ENCODE data around the gene PIP5K1C. TPM values are rescaled to one million over a fixed set of nuclear protein-coding genes. Genes with fewer than 3 reads are reported as not detected.

Gene PIP5K1C
- polyA plus RNA-seq, 2 of the 4 experiments (the other 2 are of a cell fraction): 2.6 to 9.3 TPM

DNA sequence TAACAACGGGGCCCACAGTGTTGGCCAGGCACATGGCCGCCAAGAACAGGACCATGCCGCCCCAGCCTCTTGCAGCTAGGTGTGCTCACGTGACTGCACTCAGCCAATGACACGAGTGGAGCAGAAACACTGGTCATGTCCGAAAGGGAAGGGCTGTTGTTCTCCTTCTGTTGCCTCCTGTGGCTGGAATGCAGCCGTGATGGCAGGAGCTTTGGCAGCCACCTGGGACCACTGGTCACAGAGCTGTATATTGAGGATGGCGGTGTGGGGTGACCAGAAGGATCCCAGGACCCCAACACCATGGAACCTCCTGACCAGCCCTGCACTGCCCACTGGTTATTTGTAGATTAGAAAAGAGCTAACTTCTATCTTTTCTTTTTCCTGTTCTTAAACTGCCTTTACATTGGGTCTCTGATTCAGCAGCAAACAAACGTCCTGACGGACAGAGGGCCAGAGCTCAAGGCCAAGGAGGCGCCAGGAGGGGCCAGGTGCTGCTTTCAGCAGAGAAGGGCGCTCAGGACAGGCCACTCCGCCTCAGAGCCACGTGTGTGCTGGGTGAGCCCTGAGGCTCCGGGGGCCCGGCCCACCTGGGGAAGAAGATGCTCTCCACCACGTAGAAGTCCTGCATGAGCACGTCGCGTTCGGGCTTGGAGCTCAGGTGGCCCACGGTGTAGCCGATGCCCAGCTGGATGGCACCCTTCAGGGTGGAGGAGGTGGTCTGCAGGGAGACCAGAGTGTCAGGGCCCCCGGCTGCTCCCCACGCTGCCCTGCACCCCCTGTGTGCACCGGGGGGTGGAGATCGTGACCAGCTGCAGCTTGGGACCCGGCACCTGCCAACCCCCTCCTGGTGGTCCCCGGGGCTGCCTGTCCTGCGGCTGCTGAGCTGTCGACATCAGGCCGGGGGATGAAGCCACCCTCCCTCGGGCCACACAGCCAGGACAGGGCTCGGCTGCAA is 38.7 kb downstream of the PIP5K1C start:
- Histone ChIP-seq H3K4me1 (no peaks in the 10 kb centered on the region), H3K9me3 (no peaks in the 10 kb centered on the region), H3K4me3 (no peak overlapping the region), H3K27ac (no peak overlapping the region), H3K4me2 (no peak overlapping the region)
- ATAC-seq (no peak), DNase-seq (ENCODE audit: low read depth in 1 of 2, low spot score in 1 of 2) (no peak), FAIRE-seq (no peak)
- ChIA-PET CTCF (interaction anchor here (0.6 to 2.2 kb wide), 12 partner anchors 29 to 291 kb away, joined by 3 to 6 read pairs (median 3); partner anchors contain the start of genes APBA3, MFSD12 and PIP5K1C), POLR2A (no interaction called here)
- WGBS (ENCODE audit: missing lambda C conversion rate): 88% methylated on average over 9 of the region's 34 CpGs
- no peak for TF ChIP-seq KDM5A (IDR thresholded peaks at IDR 0.05)
- no peak for TF ChIP-seq CBX2 (IDR thresholded peaks at IDR 0.05; ENCODE audit: borderline replicate concordance, low read depth)
- no peak for TF ChIP-seq ZSCAN20 (CRISPR knock-in tag; IDR thresholded peaks at IDR 0.05)
- TF ChIP-seq NFE2L2 (conservative IDR thresholded peaks at IDR 0.05; ENCODE audit: low read length): no peak

DNA sequence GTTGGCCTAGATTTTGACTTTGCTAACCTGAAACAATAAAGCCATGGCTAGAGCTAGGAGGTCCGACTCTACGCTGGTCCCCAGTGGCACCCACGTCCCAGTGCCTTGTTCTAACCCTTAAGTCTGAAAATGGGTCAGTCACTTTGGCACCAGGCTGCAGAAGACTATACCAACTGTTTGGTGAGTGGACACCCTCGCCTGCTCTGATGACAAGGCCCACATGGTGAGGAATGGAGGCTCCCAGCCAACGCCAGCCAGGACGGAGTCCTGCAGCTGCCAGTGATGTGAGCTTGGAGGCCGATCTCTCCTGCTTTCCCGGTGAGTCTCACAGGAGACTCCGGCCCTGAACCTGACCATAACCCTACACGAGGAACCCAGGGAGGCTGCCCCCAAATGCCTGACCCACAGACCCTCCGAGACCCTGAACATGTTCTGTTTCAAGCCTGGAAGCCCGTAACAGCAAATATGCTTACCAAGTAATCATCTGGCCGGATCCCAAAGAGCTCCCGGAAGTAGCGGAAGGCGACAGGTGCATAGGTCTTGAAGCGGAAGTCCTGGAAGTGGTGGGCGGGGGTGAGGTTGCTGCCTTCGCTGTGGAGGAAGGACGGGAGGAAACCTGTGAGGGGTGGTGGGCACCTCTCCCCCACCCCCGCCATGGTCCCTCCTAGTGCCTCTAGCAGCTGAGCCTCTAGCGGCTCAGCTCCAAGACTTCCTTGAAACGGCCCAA is 39.6 kb downstream of the PIP5K1C start:
- POLR2A ChIA-PET: no interaction called here
- Histone ChIP-seq H3K4me2 (no peak overlapping the region), H3K27ac (no peak overlapping the region), H3K4me3 (no peak overlapping the region), H3K9me3 (no peaks in the 10 kb centered on the region), H3K4me1 (no peaks in the 10 kb centered on the region)
- WGBS (ENCODE audit: missing lambda C conversion rate): 89% methylated on average over 17 of the region's 23 CpGs
- TF ChIP-seq, protein P1, sequence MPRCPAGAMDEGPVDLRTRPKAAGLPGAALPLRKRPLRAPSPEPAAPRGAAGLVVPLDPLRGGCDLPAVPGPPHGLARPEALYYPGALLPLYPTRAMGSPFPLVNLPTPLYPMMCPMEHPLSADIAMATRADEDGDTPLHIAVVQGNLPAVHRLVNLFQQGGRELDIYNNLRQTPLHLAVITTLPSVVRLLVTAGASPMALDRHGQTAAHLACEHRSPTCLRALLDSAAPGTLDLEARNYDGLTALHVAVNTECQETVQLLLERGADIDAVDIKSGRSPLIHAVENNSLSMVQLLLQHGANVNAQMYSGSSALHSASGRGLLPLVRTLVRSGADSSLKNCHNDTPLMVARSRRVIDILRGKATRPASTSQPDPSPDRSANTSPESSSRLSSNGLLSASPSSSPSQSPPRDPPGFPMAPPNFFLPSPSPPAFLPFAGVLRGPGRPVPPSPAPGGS (IDR thresholded peaks at IDR 0.05): no peak
- TF ChIP-seq, protein P2, sequence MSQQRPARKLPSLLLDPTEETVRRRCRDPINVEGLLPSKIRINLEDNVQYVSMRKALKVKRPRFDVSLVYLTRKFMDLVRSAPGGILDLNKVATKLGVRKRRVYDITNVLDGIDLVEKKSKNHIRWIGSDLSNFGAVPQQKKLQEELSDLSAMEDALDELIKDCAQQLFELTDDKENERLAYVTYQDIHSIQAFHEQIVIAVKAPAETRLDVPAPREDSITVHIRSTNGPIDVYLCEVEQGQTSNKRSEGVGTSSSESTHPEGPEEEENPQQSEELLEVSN (IDR thresholded peaks at IDR 0.05; ENCODE audit: borderline replicate concordance, low read depth): no peak
- TF ChIP-seq RAD21 (conservative IDR thresholded peaks at IDR 0.05 in 1 of 2, IDR thresholded peaks at IDR 0.05 in 1 of 2): no peak
- TF ChIP-seq NFE2L2 (conservative IDR thresholded peaks at IDR 0.05; ENCODE audit: low read length): no peak
- TF ChIP-seq EHF (CRISPR knock-in tag; IDR thresholded peaks at IDR 0.05): no peak
- no peak for TF ChIP-seq RARB (CRISPR knock-in tag; IDR thresholded peaks at IDR 0.05)
- TF ChIP-seq ZSCAN20 (CRISPR knock-in tag; IDR thresholded peaks at IDR 0.05): no peak
- FAIRE-seq (no peak), ATAC-seq (no peak), DNase-seq (ENCODE audit: low read depth in 1 of 2, low spot score in 1 of 2) (no peak)
- CTCF ChIA-PET: interaction anchor here (1.1 to 2.2 kb wide), 7 partner anchors 30 to 161 kb away, joined by 3 to 6 read pairs (median 4); partner anchors contain the start of genes MFSD12 and PIP5K1C

DNA sequence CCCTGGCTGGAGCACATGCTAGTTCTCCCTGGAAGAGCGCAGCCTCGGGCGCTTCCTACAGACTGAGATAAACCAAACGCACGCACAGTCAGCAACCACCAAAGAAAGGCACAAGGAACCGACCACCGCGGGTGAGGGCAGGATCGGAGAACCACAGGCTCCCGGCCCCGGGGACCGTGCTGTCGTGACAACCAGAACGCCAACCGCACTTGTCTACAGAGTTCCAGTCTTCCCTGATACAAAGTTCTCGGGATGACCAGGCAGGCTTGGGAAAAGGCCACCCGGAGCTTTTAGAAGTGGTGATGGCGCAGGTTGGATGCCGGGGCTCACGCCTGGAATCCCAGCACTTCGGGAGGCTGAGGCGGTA is 40.5 kb downstream of the PIP5K1C start:
- Histone ChIP-seq H3K4me2 (no peak overlapping the region), H3K4me3 (no peak overlapping the region), H3K9me3 (no peaks in the 10 kb centered on the region), H3K27ac (no peak overlapping the region), H3K4me1 (no peaks in the 10 kb centered on the region)
- TF ChIP-seq SMC3 (IDR thresholded peaks at IDR 0.05) (no peak), EHF (CRISPR knock-in tag; IDR thresholded peaks at IDR 0.05) (no peak), JUNB (IDR thresholded peaks at IDR 0.05) (no peak)
- DNase-seq (ENCODE audit: low read depth in 1 of 2, low spot score in 1 of 2): no peak
- WGBS (ENCODE audit: missing lambda C conversion rate): 96% methylated on average over 22 of the region's 22 CpGs
- CTCF ChIA-PET: interaction anchor here (0.6 to 1.7 kb wide), 3 partner anchors 40 to 114 kb away, joined by 3 to 5 read pairs (median 3); partner anchors contain the start of gene PIP5K1C
- POLR2A ChIA-PET: no interaction called here
- FAIRE-seq: no peak
- ATAC-seq: no peak

DNA sequence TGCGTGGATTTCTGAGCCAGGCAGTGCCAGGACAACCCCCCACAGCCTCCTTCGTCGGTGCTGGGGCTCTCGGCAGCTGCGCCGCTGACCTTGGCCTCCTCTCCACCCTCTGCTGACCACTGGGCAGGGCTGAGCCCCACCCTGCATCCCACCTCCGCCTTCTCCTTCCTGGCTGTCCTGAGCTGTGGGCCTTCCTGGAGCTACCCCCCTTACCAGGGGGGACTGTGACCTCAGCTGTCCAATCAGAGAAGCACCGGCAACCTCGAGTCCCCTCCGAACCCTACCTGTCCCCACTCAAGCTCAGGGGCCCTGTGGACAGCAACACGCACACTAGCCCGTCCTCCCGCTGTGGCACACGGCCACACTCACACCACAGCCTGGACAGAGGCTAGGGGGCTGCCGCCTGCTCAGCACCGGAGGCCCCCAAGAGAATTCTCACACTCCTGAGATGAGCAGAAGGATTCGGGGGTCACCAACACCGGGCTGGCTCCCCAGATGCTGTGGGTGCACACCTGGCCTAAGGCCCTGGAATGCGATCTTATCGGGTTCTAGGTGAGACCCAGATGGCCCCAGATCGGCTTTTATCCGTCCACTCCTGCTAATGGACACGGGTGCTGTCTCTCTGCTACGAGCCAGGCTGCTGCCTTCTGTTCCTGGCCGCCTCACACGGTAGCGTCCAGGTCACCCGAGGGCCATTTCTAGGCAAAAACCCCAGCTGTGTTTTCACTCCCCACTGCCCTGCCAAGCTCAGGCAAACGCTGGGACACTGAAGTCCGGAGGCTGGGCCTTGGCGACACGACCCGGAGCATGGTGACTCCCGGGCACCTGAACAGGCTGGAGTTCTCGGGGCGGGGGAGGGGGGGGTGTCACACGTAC is 41.2 kb downstream of the PIP5K1C start:
- Histone ChIP-seq H3K4me1 (no peaks in the 10 kb centered on the region), H3K4me2 (no peak overlapping the region), H3K9me3 (no peaks in the 10 kb centered on the region), H3K27ac (no peak overlapping the region), H3K4me3 (no peak overlapping the region)
- ATAC-seq (no peak), DNase-seq (ENCODE audit: low read depth in 1 of 2, low spot score in 1 of 2) (no peak), FAIRE-seq (no peak)
- ChIA-PET POLR2A (no interaction called here), CTCF (interaction anchor here (0.6 to 1.4 kb wide), 3 partner anchors 41 to 176 kb away, joined by 3 to 5 read pairs (median 3); partner anchors contain the start of gene PIP5K1C)
- WGBS (ENCODE audit: missing lambda C conversion rate): 86% methylated on average over 22 of the region's 37 CpGs
- TF ChIP-seq NR3C1 (IDR thresholded peaks at IDR 0.05): no peak
- TF ChIP-seq PHF8 (IDR thresholded peaks at IDR 0.05; ENCODE audit: borderline replicate concordance, low read depth): no peak
- no peak for TF ChIP-seq MYC (IDR thresholded peaks at IDR 0.05; ENCODE audit: borderline replicate concordance, low read length)
- TF ChIP-seq BHLHE40 (IDR thresholded peaks at IDR 0.05; ENCODE audit: low read depth, low read length): no peak
- no peak for TF ChIP-seq FOXS1 (CRISPR knock-in tag; IDR thresholded peaks at IDR 0.05)
- TF ChIP-seq RFX5 (IDR thresholded peaks at IDR 0.05): no peak
- TF ChIP-seq EHF (CRISPR knock-in tag; IDR thresholded peaks at IDR 0.05): no peak
- TF ChIP-seq FOSL2 (IDR thresholded peaks at IDR 0.05): no peak
- no peak for TF ChIP-seq FOSL2 (CRISPR knock-in tag; IDR thresholded peaks at IDR 0.05)
- TF ChIP-seq GATA3 (IDR thresholded peaks at IDR 0.05; ENCODE audit: borderline replicate concordance): no peak
- no peak for TF ChIP-seq MAZ (IDR thresholded peaks at IDR 0.05; ENCODE audit: borderline replicate concordance, low read depth, low read length)
- TF ChIP-seq EHMT2 (IDR thresholded peaks at IDR 0.05; ENCODE audit: low read depth): no peak
- TF ChIP-seq JUNB (IDR thresholded peaks at IDR 0.05): no peak
- no peak for TF ChIP-seq FOSB (CRISPR knock-in tag; IDR thresholded peaks at IDR 0.05)
- TF ChIP-seq TP53 (CRISPR knock-in tag; IDR thresholded peaks at IDR 0.05): no peak
- TF ChIP-seq KDM1A (IDR thresholded peaks at IDR 0.05; ENCODE audit: low read depth): no peak

Measured in A549 (cell line).